ENCODE data around the gene CA4. TPM values are rescaled to one million over a fixed set of nuclear protein-coding genes. Genes with fewer than 3 reads are reported as not detected.

The CA4 gene
- total RNA-seq, 2 donors from 2014 or later = 3.1 to 10.8 TPM

GRCh38 chr17:60146206-60146605 is 3.6 kb upstream of the CA4 start:
- intact Hi-C loops (cut with DNase I) = loop anchor here in 1 of 2 donors (5.0 kb wide), 1 partner anchor 291 kb away; no protein-coding TSS in a partner anchor
- DNase-seq = no peak
- no peak for ATAC-seq

- intact Hi-C loops (cut with DNase I) = loop anchor here in 1 of 2 donors (5.0 kb wide), 1 partner anchor 290 kb away; no protein-coding TSS in a partner anchor
- DNase-seq = peak; percentile 20
These were observed 2.1 kb upstream of the CA4 start for GRCh38 chr17:60147553-60148223.

GRCh38 chr17:60148373-60148772 is 1.4 kb upstream of the CA4 start:
- ATAC-seq = no peak
- intact Hi-C loops (cut with DNase I) = loop anchor here in 1 of 2 donors (5.0 kb wide), 1 partner anchor 289 kb away; no protein-coding TSS in a partner anchor
- DNase-seq = no peak

More at GRCh38 chr17:60147553-60148223, 2.1 kb upstream of the CA4 start:
- ATAC-seq = no peak

- no peak for DNase-seq
- intact Hi-C loops (cut with DNase I) = no loop called here
- ATAC-seq = no peak
These were observed 1.6 kb downstream of the CA4 start for GRCh38 chr17:60151355-60151754.

- ATAC-seq (no peak), DNase-seq (no peak)
- intact Hi-C loops (cut with DNase I) = no loop called here
These were observed 4.0 kb downstream of the CA4 start for GRCh38 chr17:60153606-60154390.

- ATAC-seq (peak; percentile 38 to 49), DNase-seq (no peak)
- intact Hi-C loops (cut with DNase I) = no loop called here
These were observed 5.0 kb downstream of the CA4 start for GRCh38 chr17:60154616-60155426.

- no peak for ATAC-seq
- no peak for DNase-seq
- intact Hi-C loops (cut with DNase I) = no loop called here
These were observed 5.6 kb downstream of the CA4 start for GRCh38 chr17:60155427-60155814.

GRCh38 chr17:60155815-60156214 is 6.0 kb downstream of the CA4 start:
- no peak for ATAC-seq
- DNase-seq = no peak
- intact Hi-C loops (cut with DNase I) = no loop called here

GRCh38 chr17:60156746-60157145 is 7.0 kb downstream of the CA4 start:
- intact Hi-C loops (cut with DNase I) = no loop called here
- DNase-seq (no peak), ATAC-seq (no peak)

GRCh38 chr17:60157487-60158040 is 7.8 kb downstream of the CA4 start:
- intact Hi-C loops (cut with DNase I) = no loop called here
- ATAC-seq (no peak), DNase-seq (no peak)

GRCh38 chr17:60158751-60159478 is 9.1 kb downstream of the CA4 start:
- intact Hi-C loops (cut with DNase I) = no loop called here
- ATAC-seq (no peak), DNase-seq (no peak)

GRCh38 chr17:60159479-60159866 is 9.7 kb downstream of the CA4 start:
- intact Hi-C loops (cut with DNase I) = no loop called here
- DNase-seq (no peak), ATAC-seq (no peak)

- ATAC-seq = no peak
- intact Hi-C loops (cut with DNase I) = no loop called here
- DNase-seq = no peak
These were observed 11.2 kb downstream of the CA4 start for GRCh38 chr17:60160829-60161501.

GRCh38 chr17:60161598-60162330 is 12.0 kb downstream of the CA4 start:
- DNase-seq (no peak), ATAC-seq (peak in 1 of 2 donors; percentile 40)

GRCh38 chr17:60163108-60163784 is 13.5 kb downstream of the CA4 start:
- intact Hi-C loops (cut with DNase I) = no loop called here
- peak; percentile 36 to 40 for ATAC-seq
- no peak for DNase-seq

More at GRCh38 chr17:60161598-60162330, 12.0 kb downstream of the CA4 start:
- intact Hi-C loops (cut with DNase I) = no loop called here

GRCh38 chr17:60164164-60164563 is 14.4 kb downstream of the CA4 start:
- DNase-seq (no peak), ATAC-seq (no peak)
- intact Hi-C loops (cut with DNase I) = no loop called here

- DNase-seq = no peak
- intact Hi-C loops (cut with DNase I) = no loop called here
- no peak for ATAC-seq
These were observed 14.9 kb downstream of the CA4 start for GRCh38 chr17:60164697-60165096.

Measured in left cardiac atrium (tissue), 4 donors.